Mucosa of rectum (tissue), 2 donors: Measurements from ENCODE around the gene PIKFYVE.
"Not testable (repeated sequence)": the region's sequence is repeated elsewhere in the genome, so short reads cannot be mapped to it uniquely, and the experiment has no call there.

Experiments
- H3K27ac ChIP-seq, 2 donors: one replicate each; pipeline ENCODE4 v1.7.0; 2013; ENCODE audit warnings: inconsistent platforms in 2 of 2, low read depth in 2 of 2, low read length in 2 of 2
- H3K27me3 ChIP-seq, 2 donors: one replicate each; pipeline ENCODE4 v1.7.0; 2013; ENCODE audit warnings: low read length in 2 of 2; ENCODE audit not compliant: control insufficient read depth in 2 of 2, insufficient read depth in 2 of 2
- H3K36me3 ChIP-seq, 2 donors: one replicate each; pipeline ENCODE4 v1.7.0; 2013; ENCODE audit warnings: low read length in 2 of 2; ENCODE audit not compliant: control insufficient read depth in 2 of 2, insufficient read depth in 2 of 2
- H3K4me1 ChIP-seq, 2 donors: one replicate each; pipeline ENCODE4 v1.7.0; 2013; ENCODE audit warnings: low read length in 2 of 2, mild to moderate bottlenecking in 1 of 2; ENCODE audit not compliant: control insufficient read depth in 2 of 2, insufficient read depth in 2 of 2
- H3K4me3 ChIP-seq, 2 donors: one replicate each; pipeline ENCODE4 v1.7.0; 2013; ENCODE audit warnings: low read length in 2 of 2
- H3K9ac ChIP-seq, 2 donors: one replicate each; pipeline ENCODE4 v1.7.0; 2013; ENCODE audit warnings: low read length in 2 of 2, low read depth in 1 of 2, mild to moderate bottlenecking in 1 of 2
- H3K9me3 ChIP-seq, 2 donors: one replicate each; pipeline ENCODE4 v1.7.0; 2013; ENCODE audit warnings: low read length in 2 of 2; ENCODE audit not compliant: control insufficient read depth in 2 of 2
- donor health status: healthy.
- donor health status: Normal muscosa, but diverticular disease.

PIKFYVE gene

DNA sequence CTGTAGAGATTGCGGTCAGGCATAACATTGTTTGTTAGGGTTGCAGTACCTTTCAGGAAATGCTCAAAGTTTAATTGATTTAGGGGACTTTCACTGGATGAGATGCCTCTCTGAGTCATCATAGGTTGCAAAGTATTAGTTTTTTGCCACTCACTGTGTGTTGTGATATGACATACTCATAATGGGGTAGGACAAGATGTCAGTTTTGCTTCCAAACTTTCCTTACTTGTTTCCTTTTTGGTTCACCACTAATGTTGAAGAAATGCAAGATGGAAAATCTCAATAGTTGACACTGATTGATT is 105.5 kb downstream of the PIKFYVE start:
- Histone ChIP-seq H3K36me3 (no peaks in the 10 kb centered on the region), H3K4me3 (no peak overlapping the region), H3K9me3 (no peaks in the 10 kb centered on the region), H3K27ac (no peak overlapping the region), H3K4me1 (no peaks in the 10 kb centered on the region), H3K27me3 (no peaks in the 10 kb centered on the region), H3K9ac (no peak overlapping the region)

DNA sequence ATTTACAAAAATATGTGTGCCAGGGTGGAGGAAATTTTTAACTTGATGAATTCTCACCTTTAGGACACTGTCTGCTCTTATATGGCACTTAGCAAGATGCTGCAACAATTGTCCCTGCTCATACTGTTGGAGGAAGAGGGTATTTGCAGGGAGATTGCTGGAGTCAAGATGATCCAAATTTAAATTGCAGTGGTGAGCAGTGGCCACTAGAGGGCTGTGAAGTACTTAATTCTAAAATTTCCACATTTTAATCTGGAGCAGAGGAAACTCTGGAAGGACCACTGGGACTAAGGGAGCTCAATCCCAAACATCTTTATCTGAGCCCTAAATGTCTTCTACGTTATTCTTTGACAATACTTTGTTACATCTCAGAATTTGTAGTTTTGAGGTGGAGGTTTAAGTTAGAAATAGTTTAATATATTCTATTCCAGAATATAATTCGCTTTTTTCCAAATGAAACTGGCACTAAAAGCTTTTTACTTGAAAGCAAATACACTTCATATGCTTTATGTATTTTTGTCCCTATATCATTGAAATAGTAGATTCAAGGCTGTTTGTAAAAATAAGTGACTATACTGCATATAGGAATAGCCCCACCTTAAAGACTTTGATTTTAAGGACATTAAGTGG is 107.5 kb downstream of the PIKFYVE start:
- Histone ChIP-seq H3K4me3 (no peak overlapping the region), H3K4me1 (no peaks in the 10 kb centered on the region), H3K27me3 (no peaks in the 10 kb centered on the region), H3K36me3 (no peaks in the 10 kb centered on the region), H3K9ac (no peak overlapping the region), H3K27ac (no peak overlapping the region), H3K9me3 (no peaks in the 10 kb centered on the region)

DNA sequence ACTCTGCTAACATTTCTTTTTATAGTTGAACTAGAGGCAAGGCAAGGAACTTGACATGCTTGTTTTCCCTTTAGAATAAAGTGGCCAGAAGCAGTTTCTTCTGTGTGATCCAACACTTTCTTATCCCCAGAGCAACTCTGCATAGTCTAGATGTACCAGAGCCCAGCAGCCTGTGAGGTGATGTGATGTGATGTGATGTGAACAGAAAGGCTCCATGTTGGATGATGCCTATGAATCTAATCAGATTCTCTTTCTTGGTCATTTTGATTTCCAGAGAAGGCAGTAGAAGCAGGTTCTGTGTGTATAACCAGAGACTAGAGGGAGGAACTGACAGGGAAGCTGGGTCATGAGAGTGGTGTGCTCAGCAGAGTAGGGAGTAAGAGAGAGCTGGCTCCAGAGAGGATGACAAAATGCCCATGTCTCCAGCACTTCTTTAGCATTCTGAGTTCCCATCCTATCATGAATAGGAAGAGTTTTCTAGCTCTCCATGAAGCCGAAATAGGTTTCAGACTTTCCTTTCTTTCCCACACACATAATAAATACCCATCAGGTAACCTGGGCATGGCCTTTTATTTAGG is 109.5 kb downstream of the PIKFYVE start:
- no peak overlapping the region for H3K4me3 ChIP-seq
- no peak overlapping the region for H3K9ac ChIP-seq
- H3K27me3 ChIP-seq, result no peaks in the 10 kb centered on the region
- no peaks in the 10 kb centered on the region for H3K36me3 ChIP-seq
- H3K27ac ChIP-seq, result no peak overlapping the region
- no peaks in the 10 kb centered on the region for H3K4me1 ChIP-seq
- H3K9me3 ChIP-seq, result no peaks in the 10 kb centered on the region

DNA sequence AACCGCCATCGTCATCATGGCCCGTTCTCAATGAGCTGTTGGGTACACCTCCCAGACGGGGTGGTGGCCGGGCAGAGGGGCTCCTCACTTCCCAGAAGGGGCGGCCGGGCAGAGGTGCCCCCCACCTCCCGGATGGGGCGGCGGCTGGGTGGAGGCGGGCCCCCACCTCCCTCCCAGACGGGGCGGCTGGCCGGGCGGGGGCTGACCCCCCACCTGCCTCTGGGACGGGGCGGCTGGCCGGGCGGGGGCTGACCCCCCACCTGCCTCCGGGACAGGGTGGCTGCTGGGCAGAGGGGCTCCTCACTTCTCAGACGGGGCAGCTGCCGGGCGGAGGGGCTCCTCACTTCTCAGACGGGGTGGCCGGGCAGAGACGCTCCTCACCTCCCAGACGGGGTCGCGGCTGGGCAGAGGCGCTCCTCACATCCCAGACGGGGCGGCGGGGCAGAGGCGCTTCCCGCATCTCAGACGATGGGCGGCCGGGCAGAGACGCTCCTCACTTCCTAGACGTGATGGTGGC is 111.3 kb downstream of the PIKFYVE start:
- not testable (repeated sequence) for H3K36me3 ChIP-seq, H3K27ac ChIP-seq

DNA sequence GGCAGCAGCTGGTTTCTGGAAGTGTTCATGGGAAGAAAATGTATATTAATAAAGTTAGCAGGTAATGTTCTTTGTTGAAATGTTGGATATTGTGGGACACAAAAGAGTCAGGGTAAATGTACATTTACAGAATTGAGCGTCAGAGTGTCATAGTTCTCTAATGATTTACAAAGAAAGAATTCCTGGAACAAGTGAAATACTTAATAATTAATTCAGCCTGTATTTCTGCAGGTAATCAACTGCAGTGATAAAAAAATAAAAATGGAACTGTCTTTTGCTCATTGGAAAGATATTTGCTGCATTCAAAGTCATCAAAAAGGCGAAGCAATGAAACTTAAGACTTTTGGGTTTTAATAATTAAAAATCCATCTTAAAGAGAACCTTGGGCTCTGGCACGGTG is 113.1 kb downstream of the PIKFYVE start:
- Histone ChIP-seq H3K4me1 (no peaks in the 10 kb centered on the region), H3K9ac (no peak overlapping the region), H3K4me3 (no peak overlapping the region), H3K36me3 (no peaks in the 10 kb centered on the region), H3K9me3 (no peaks in the 10 kb centered on the region), H3K27me3 (peaks cover 0 to 2% of the 10 kb centered on the region in 2 donors), H3K27ac (no peak overlapping the region)

More for the DNA sequence above, 111.3 kb downstream of the PIKFYVE start:
- not testable (repeated sequence) for H3K9me3 ChIP-seq, H3K4me3 ChIP-seq, H3K4me1 ChIP-seq, H3K27me3 ChIP-seq, H3K9ac ChIP-seq

DNA sequence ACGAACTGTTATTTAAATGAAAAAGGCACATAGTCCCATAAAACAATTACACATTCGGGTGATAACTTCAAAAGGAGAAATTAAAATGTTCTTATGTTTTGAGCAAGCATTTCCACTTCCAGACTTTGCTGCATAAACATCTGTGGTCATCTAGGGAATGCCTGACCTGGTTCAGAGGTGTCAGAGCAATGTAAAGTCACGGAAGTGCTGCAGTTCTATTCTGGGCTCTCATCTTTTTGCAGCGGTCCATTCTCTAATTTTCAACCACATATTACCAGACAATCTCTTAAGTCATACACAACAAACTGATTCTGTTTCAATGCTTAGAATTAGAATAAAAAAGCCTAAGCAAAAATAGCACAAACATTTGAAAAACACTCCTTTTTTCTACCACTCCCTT is 118.6 kb downstream of the PIKFYVE start:
- Histone ChIP-seq H3K36me3 (no peaks in the 10 kb centered on the region), H3K4me3 (no peak overlapping the region), H3K27me3 (peaks cover 2% of the 10 kb centered on the region in 2 donors), H3K9me3 (no peaks in the 10 kb centered on the region), H3K4me1 (no peaks in the 10 kb centered on the region), H3K9ac (no peak overlapping the region), H3K27ac (no peak overlapping the region)

DNA sequence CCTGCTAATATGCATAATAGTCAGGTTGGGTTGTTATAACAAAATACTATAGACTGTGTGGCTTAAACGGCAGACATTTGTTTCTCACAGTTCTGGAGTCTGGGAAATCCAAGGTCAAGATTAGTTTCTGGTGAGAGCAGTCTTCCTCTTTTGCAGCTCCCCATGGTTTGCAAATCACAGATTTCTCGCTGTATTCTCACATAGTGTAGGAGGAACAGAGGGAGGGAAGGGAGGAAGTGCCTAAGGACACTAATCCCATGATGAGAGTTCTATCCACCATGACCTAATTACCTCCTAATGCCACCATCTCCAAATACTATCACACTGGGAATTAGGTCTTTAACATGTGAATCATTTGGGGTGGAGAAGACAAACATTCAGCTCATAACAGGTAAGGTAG is 120.5 kb downstream of the PIKFYVE start:
- Histone ChIP-seq H3K36me3 (no peaks in the 10 kb centered on the region), H3K27me3 (peaks cover 2% of the 10 kb centered on the region in 2 donors), H3K4me1 (no peaks in the 10 kb centered on the region), H3K27ac (no peak overlapping the region), H3K9ac (no peak overlapping the region), H3K4me3 (no peak overlapping the region), H3K9me3 (no peaks in the 10 kb centered on the region)

DNA sequence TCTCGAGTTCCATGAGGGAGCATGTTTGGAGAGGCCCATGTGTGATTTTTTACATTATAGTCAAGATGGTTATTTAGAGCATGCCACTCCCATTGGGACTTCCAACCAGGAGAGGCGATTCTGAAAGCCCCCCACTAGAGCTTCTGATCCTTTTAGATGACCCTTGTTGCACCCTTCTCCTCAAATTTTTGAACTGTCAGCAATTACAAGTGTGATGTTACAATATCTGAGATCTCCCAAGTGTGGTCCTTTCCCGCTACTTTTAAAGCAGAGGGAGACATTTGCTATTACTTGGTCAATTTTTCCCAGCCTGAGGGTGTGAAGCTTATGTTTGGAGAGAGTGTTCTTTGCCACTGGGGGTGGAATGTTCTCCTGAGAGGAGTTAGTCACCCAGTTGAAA is 123.9 kb downstream of the PIKFYVE start:
- Histone ChIP-seq H3K27ac (no peak overlapping the region), H3K36me3 (no peaks in the 10 kb centered on the region), H3K9ac (no peak overlapping the region), H3K4me1 (no peaks in the 10 kb centered on the region), H3K9me3 (peaks cover 0 to 2% of the 10 kb centered on the region in 2 donors), H3K27me3 (peaks cover 0 to 2% of the 10 kb centered on the region in 2 donors), H3K4me3 (no peak overlapping the region)

DNA sequence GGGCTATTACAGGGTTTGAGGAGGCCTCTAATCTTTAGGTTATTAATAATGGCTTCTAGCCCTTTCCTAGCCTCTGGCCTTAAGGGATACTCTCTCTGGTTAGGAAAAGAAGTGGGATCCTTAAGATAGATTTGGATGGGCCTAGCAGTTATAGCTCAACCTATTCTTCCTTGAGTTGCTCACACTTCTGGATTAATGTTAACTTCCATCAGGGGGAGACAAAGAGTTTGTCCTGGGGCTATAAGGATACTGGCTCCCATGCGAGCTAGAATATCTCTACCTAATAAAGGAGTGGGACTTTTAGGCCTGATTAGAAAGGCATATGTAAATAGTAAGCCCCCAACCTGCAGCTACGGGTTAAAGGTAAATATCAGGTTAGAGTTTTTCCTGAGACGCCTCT is 126.2 kb downstream of the PIKFYVE start:
- H3K9me3 ChIP-seq, result peaks cover 0 to 2% of the 10 kb centered on the region in 2 donors
- no peaks in the 10 kb centered on the region for H3K4me1 ChIP-seq
- H3K9ac ChIP-seq, result no peak overlapping the region
- H3K36me3 ChIP-seq, result no peaks in the 10 kb centered on the region
- no peak overlapping the region for H3K4me3 ChIP-seq
- H3K27ac ChIP-seq, result no peak overlapping the region
- no peaks in the 10 kb centered on the region for H3K27me3 ChIP-seq

DNA sequence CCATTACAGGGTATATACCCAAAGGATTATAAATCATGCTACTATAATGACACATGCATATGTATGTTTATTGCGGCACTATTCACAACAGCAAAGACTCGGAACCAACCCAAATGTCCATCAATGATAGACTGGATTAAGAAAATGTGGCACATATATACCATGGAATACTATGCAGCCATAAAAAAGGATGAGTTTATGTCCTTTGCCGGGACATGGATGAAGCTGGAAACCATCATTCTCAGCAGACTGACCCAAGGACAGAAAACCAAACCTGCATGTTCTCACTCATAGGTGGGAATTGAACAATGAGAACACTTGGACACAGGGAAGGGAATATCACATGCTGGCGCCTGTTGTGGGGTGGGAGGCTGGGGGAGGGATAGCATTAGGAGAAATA is 130.7 kb downstream of the PIKFYVE start:
- not testable (repeated sequence) for H3K4me3 ChIP-seq, H3K36me3 ChIP-seq, H3K4me1 ChIP-seq, H3K27me3 ChIP-seq, H3K9me3 ChIP-seq, H3K27ac ChIP-seq, H3K9ac ChIP-seq
